Raji (cell line): ENCODE measurements around the gene RAB3IP.

Experiments
- POLR2A ChIP-seq: IDR thresholded peaks from 2 replicates; pipeline ENCODE4 v1.6.1; 2011; ENCODE audit warnings: low read depth, low read length, control low read depth; ENCODE audit not compliant: insufficient read depth

RAB3IP gene

GRCh38 chr12:69846976-69847375 is 108.3 kb downstream of the RAB3IP start:
- TF ChIP-seq POLR2A, result no peak

GRCh38 chr12:69851976-69852375 is 113.3 kb downstream of the RAB3IP start:
- no peak for TF ChIP-seq POLR2A

- no peak for TF ChIP-seq POLR2A
Measured at GRCh38 chr12:69866698-69867097, 128.0 kb downstream of the RAB3IP start.

GRCh38 chr12:69868695-69869094 is 130.0 kb downstream of the RAB3IP start:
- TF ChIP-seq POLR2A, result no peak

GRCh38 chr12:69872804-69873203 is 134.1 kb downstream of the RAB3IP start:
- no peak for TF ChIP-seq POLR2A
